Astrocyte (in vitro differentiated cells and primary cell): ENCODE results near the gene RBBP6.

Source experiments
- CTCF ChIP-seq: IDR thresholded peaks from 2 replicates; pipeline ENCODE4 v1.5.1; 2011; ENCODE audit warnings: low read depth, mild to moderate bottlenecking, inconsistent platforms, low read length, moderate library complexity; ENCODE audit not compliant: insufficient read depth
- EZH2 ChIP-seq: IDR thresholded peaks from 2 replicates; pipeline ENCODE4 v1.6.1; 2012; ENCODE audit warnings: mild to moderate bottlenecking, low read length, inconsistent platforms; ENCODE audit not compliant: insufficient read depth

- TF ChIP-seq CTCF (no peak), EZH2 (no peak)
Measured at GRCh38 chr16:24611310-24611709, 71.9 kb downstream of the RBBP6 start.
